Inferior parietal cortex (tissue), 1 donor: ENCODE data around the gene CLMN.

Experiments used
- DNase-seq: peaks from one replicate; pipeline ENCODE4 v3.0.0-alpha.2; 2016; ENCODE audit errors: extremely low spot score

The CLMN gene

GRCh38 chr14:95237958-95238340, 81.8 kb downstream of the CLMN start:
- no peak for DNase-seq

GRCh38 chr14:95237121-95237957, 82.4 kb downstream of the CLMN start:
- no peak for DNase-seq

- DNase-seq, result no peak
These were observed 83.5 kb downstream of the CLMN start for GRCh38 chr14:95236221-95236620.

- DNase-seq, result no peak
These were observed 83.9 kb downstream of the CLMN start for GRCh38 chr14:95235767-95236166.

- DNase-seq, result no peak
These were observed 84.4 kb downstream of the CLMN start for GRCh38 chr14:95235351-95235750.

- DNase-seq, result no peak
These were observed 85.3 kb downstream of the CLMN start for GRCh38 chr14:95234426-95234825.

- no peak for DNase-seq
These were observed 85.9 kb downstream of the CLMN start for GRCh38 chr14:95233702-95234241.

GRCh38 chr14:95232894-95233584, 86.7 kb downstream of the CLMN start:
- no peak for DNase-seq

- DNase-seq, result no peak
These were observed 87.6 kb downstream of the CLMN start for GRCh38 chr14:95231966-95232633.

GRCh38 chr14:95229749-95230148, 90.0 kb downstream of the CLMN start:
- DNase-seq, result no peak

- DNase-seq, result no peak
These were observed 91.5 kb downstream of the CLMN start for GRCh38 chr14:95228240-95228639.

- DNase-seq, result no peak
These were observed 92.3 kb downstream of the CLMN start for GRCh38 chr14:95227279-95227860.

GRCh38 chr14:95226801-95227200, 92.9 kb downstream of the CLMN start:
- DNase-seq, result no peak

GRCh38 chr14:95225251-95225887, 94.3 kb downstream of the CLMN start:
- DNase-seq, result no peak

- no peak for DNase-seq
These were observed 96.8 kb downstream of the CLMN start for GRCh38 chr14:95222870-95223398.

GRCh38 chr14:95222151-95222631, 97.5 kb downstream of the CLMN start:
- DNase-seq, result no peak

- DNase-seq, result no peak
These were observed 98.2 kb downstream of the CLMN start for GRCh38 chr14:95221531-95221930.

GRCh38 chr14:95220663-95221231, 99.0 kb downstream of the CLMN start:
- DNase-seq, result no peak

GRCh38 chr14:95218472-95219193, 101.1 kb downstream of the CLMN start:
- no peak for DNase-seq

GRCh38 chr14:95218006-95218405, 101.7 kb downstream of the CLMN start:
- DNase-seq, result no peak
